ENCODE measurements around the gene GUCY1A2. TPM values are rescaled to one million over a fixed set of nuclear protein-coding genes. Genes with fewer than 3 reads are reported as not detected.
"Not testable (repeated sequence)": the region's sequence is repeated elsewhere in the genome, so short reads cannot be mapped to it uniquely, and the experiment has no call there.

GUCY1A2 gene
- total RNA-seq, 1 experiment from 2014 or later, result 0.55 TPM

GRCh38 chr11:106888386-106888785, 129.9 kb downstream of the GUCY1A2 start:
- Histone ChIP-seq H3K4ac (ENCODE audit: low read depth, low read length) (no peak overlapping the region), H4K20me1 (ENCODE audit: control insufficient read depth, insufficient read depth, insufficient read length) (no peaks in the 10 kb centered on the region), H4K91ac (ENCODE audit: insufficient read length, low read depth, low read length) (no peak overlapping the region), H3K14ac (ENCODE audit: insufficient read depth, low read length) (no peak overlapping the region), H3K56ac (ENCODE audit: insufficient read length, low read depth, low read length) (no peak overlapping the region), H3K18ac (ENCODE audit: insufficient read length, low read depth, low read length) (no peak overlapping the region), H2BK120ac (ENCODE audit: low read depth, low read length, poor library complexity, severe bottlenecking) (no peak overlapping the region), H3T11ph (ENCODE audit: low read length) (no peak overlapping the region), H2BK5ac (ENCODE audit: insufficient read length, low read length) (no peak overlapping the region), H3K23me2 (ENCODE audit: insufficient read length, low read depth, low read length, poor library complexity, severe bottlenecking) (no peaks in the 10 kb centered on the region), H4K5ac (ENCODE audit: insufficient read length, low read depth, low read length) (no peak overlapping the region), H4K8ac (replicated peaks; ENCODE audit: insufficient read length, low read depth, low read length) (no peak overlapping the region), H2BK20ac (ENCODE audit: low read depth, low read length, poor library complexity, severe bottlenecking) (no peak overlapping the region), H3K9me3 (ENCODE audit: control insufficient read depth, low read depth, low read length) (no peaks in the 10 kb centered on the region), H3K79me1 (ENCODE audit: insufficient read depth, low read depth, low read length, poor library complexity, severe bottlenecking) (no peaks in the 10 kb centered on the region), H3K4me1 (ENCODE audit: insufficient read depth, low read length) (no peaks in the 10 kb centered on the region), H3K23ac (ENCODE audit: insufficient read length, low read depth, low read length) (no peak overlapping the region), H2BK15ac (ENCODE audit: low read depth, low read length) (no peak overlapping the region), H2AFZ (ENCODE audit: low read length) (no peak overlapping the region), H3K27ac (ENCODE audit: insufficient read length, low read depth, low read length) (no peak overlapping the region), H2AK5ac (ENCODE audit: insufficient read length, low read length) (no peak overlapping the region), H2BK12ac (ENCODE audit: insufficient read length, low read depth, low read length) (no peak overlapping the region), H3K79me2 (ENCODE audit: insufficient read depth, low read length) (no peaks in the 10 kb centered on the region), H3K27me3 (ENCODE audit: insufficient read depth, low read length) (no peaks in the 10 kb centered on the region), H3K9ac (ENCODE audit: extremely low read depth, insufficient read length, low read length) (no peak overlapping the region), H3K4me2 (ENCODE audit: insufficient read depth, insufficient read length, low read length) (no peak overlapping the region)
- Mint-ChIP-seq H3K27ac (no peak overlapping the region), H3K4me3 (no peak overlapping the region), H3K4me1 (no peaks in the 10 kb centered on the region), H3K27me3 (ENCODE audit: low read depth) (no peaks in the 10 kb centered on the region), H3K9me3 (no peaks in the 10 kb centered on the region), H3K36me3 (ENCODE audit: insufficient read depth in 1 of 3, low read depth in 3 of 3) (no peaks in the 10 kb centered on the region)
- TF ChIP-seq, protein P1, sequence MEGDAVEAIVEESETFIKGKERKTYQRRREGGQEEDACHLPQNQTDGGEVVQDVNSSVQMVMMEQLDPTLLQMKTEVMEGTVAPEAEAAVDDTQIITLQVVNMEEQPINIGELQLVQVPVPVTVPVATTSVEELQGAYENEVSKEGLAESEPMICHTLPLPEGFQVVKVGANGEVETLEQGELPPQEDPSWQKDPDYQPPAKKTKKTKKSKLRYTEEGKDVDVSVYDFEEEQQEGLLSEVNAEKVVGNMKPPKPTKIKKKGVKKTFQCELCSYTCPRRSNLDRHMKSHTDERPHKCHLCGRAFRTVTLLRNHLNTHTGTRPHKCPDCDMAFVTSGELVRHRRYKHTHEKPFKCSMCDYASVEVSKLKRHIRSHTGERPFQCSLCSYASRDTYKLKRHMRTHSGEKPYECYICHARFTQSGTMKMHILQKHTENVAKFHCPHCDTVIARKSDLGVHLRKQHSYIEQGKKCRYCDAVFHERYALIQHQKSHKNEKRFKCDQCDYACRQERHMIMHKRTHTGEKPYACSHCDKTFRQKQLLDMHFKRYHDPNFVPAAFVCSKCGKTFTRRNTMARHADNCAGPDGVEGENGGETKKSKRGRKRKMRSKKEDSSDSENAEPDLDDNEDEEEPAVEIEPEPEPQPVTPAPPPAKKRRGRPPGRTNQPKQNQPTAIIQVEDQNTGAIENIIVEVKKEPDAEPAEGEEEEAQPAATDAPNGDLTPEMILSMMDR (conservative IDR thresholded peaks at IDR 0.05), result no peak
- WGBS (ENCODE audit: extremely low coverage, insufficient read length, low lambda C conversion rate), result no CpG with 5 or more reads among the region's 5 CpGs
- DNase-seq, result no peak

GRCh38 chr11:106883693-106884092, 134.6 kb downstream of the GUCY1A2 start:
- not testable (repeated sequence) for H3K4me1 Mint-ChIP-seq; H4K8ac ChIP-seq (replicated peaks; ENCODE audit: insufficient read length, low read depth, low read length); H3K4ac ChIP-seq (ENCODE audit: low read depth, low read length); H3K4me1 ChIP-seq (ENCODE audit: insufficient read depth, low read length); H2BK5ac ChIP-seq (ENCODE audit: insufficient read length, low read length); H3K9me3 ChIP-seq (ENCODE audit: control insufficient read depth, low read depth, low read length); H2BK20ac ChIP-seq (ENCODE audit: low read depth, low read length, poor library complexity, severe bottlenecking); H3K4me3 Mint-ChIP-seq; H3K27ac Mint-ChIP-seq; H3K18ac ChIP-seq (ENCODE audit: insufficient read length, low read depth, low read length); H3K9me3 Mint-ChIP-seq; H3T11ph ChIP-seq (ENCODE audit: low read length); H2BK120ac ChIP-seq (ENCODE audit: low read depth, low read length, poor library complexity, severe bottlenecking); H4K5ac ChIP-seq (ENCODE audit: insufficient read length, low read depth, low read length); H2BK12ac ChIP-seq (ENCODE audit: insufficient read length, low read depth, low read length); H4K91ac ChIP-seq (ENCODE audit: insufficient read length, low read depth, low read length); DNase-seq; H3K79me2 ChIP-seq (ENCODE audit: insufficient read depth, low read length); H3K23ac ChIP-seq (ENCODE audit: insufficient read length, low read depth, low read length); H3K23me2 ChIP-seq (ENCODE audit: insufficient read length, low read depth, low read length, poor library complexity, severe bottlenecking); H3K56ac ChIP-seq (ENCODE audit: insufficient read length, low read depth, low read length); H3K9ac ChIP-seq (ENCODE audit: extremely low read depth, insufficient read length, low read length); H2AFZ ChIP-seq (ENCODE audit: low read length); H3K36me3 Mint-ChIP-seq (ENCODE audit: insufficient read depth in 1 of 3, low read depth in 3 of 3); H3K27me3 Mint-ChIP-seq (ENCODE audit: low read depth); H3K79me1 ChIP-seq (ENCODE audit: insufficient read depth, low read depth, low read length, poor library complexity, severe bottlenecking); H3K27ac ChIP-seq (ENCODE audit: insufficient read length, low read depth, low read length); H3K4me2 ChIP-seq (ENCODE audit: insufficient read depth, insufficient read length, low read length); H2BK15ac ChIP-seq (ENCODE audit: low read depth, low read length); H4K20me1 ChIP-seq (ENCODE audit: control insufficient read depth, insufficient read depth, insufficient read length); H3K27me3 ChIP-seq (ENCODE audit: insufficient read depth, low read length); H3K14ac ChIP-seq (ENCODE audit: insufficient read depth, low read length); H2AK5ac ChIP-seq (ENCODE audit: insufficient read length, low read length)
- no CpG with 5 or more reads among the region's 5 CpGs for WGBS (ENCODE audit: extremely low coverage, insufficient read length, low lambda C conversion rate)

Data from H9 (cell line).